HL-60 (cell line): ENCODE data around the gene DISP3.

ENCODE experiments used
- DNase-seq, 2 experiments: peaks; one replicate each; pipeline ENCODE4 v3.0.0-alpha.2; 2010 to 2020; ENCODE audit warnings: low read depth in 1 of 2, low spot score in 1 of 2
- H3K27ac ChIP-seq: fragments of 250-450 bp; sonication (Bioruptor Pico); replicated peaks from 2 replicates; pipeline ENCODE4 v1.5.1; 2020; ENCODE audit warnings: mild to moderate bottlenecking, moderate library complexity
- H3K27me3 ChIP-seq: fragments of 250-450 bp; sonication (Bioruptor Pico); 2 replicates; pipeline ENCODE4 v1.5.1; 2021; ENCODE audit warnings: mild to moderate bottlenecking, moderate library complexity; ENCODE audit not compliant: insufficient read depth, poor library complexity, severe bottlenecking
- H3K4me3 ChIP-seq: replicated peaks from 2 replicates; pipeline ENCODE4 v1.5.1; 2011; ENCODE audit warnings: mild to moderate bottlenecking, control low read depth, low read length; ENCODE audit not compliant: insufficient read depth
- CTCF ChIP-seq: IDR thresholded peaks from one replicate; pipeline ENCODE4 v1.5.1; 2011; ENCODE audit warnings: low read length, control low read depth, inconsistent platforms; ENCODE audit not compliant: insufficient read depth
- GABPA ChIP-seq: IDR thresholded peaks from 2 replicates; pipeline ENCODE4 v1.6.1; 2012; ENCODE audit warnings: low read depth
- POLR2AphosphoS5 ChIP-seq: IDR thresholded peaks from 2 replicates; pipeline ENCODE4 v1.6.1; 2012; ENCODE audit warnings: low read depth
- REST ChIP-seq: IDR thresholded peaks from 2 replicates; pipeline ENCODE4 v1.6.1; 2012; ENCODE audit warnings: low read depth; ENCODE audit not compliant: insufficient replicate concordance
- SPI1 ChIP-seq: IDR thresholded peaks from 2 replicates; pipeline ENCODE4 v1.6.1; 2012; ENCODE audit warnings: low read depth, mild to moderate bottlenecking, borderline replicate concordance

The DISP3 gene

GRCh38 chr1:11496551-11497080 lies 17.7 kb downstream of the DISP3 start:
- Histone ChIP-seq H3K27me3 (peaks cover 2% of the 10 kb centered on the region), H3K4me3 (no peak overlapping the region), H3K27ac (no peak overlapping the region)
- TF ChIP-seq SPI1 (no peak), REST (no peak)
- DNase-seq, result no peak

- no peak for DNase-seq
Observed at GRCh38 chr1:11498956-11499594, 20.1 kb downstream of the DISP3 start.

DNA sequence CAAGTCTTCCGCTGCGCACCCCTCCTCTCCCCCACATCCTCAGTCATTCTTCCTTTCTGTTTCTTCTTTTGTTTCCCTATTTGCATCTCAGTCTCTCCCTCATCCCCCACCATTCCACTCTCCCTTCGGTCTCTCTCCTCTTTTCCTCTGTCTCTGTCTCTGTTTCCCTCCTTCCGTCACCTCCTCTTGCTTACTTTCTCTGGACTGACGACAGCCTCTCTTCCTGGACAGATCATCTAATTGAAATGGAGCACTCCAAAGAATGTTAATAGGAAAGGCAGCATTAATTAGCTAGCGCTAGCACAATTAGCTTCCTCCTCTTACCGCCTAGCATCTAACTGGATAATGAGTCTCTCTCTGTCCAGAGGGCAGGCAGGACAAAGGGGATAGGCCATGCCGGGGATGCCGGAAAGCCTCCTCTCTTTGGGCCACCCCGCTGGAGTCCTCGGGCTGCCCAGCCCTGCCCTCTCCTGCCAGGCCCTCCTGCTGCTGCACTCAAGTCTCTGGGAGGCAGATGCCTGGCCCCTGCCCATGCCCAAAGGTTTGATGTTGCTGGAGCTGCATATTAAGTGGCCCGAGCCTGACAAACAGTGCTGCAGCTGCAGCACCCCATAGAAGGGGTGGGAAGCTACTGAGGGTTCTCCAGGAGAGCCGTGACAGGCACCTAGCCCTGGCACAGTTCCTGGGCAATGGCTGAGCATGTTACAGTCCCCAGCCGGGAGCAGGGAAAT lies 20.8 kb downstream of the DISP3 start:
- H3K27ac ChIP-seq, result no peak overlapping the region
- peaks cover 2% of the 10 kb centered on the region for H3K27me3 ChIP-seq
- DNase-seq, result no peak
- no peak overlapping the region for H3K4me3 ChIP-seq
- no peak for TF ChIP-seq GABPA
- TF ChIP-seq POLR2AphosphoS5, result no peak
- TF ChIP-seq REST, result no peak
- no peak for TF ChIP-seq SPI1
- no peak for TF ChIP-seq CTCF

More at GRCh38 chr1:11498956-11499594, 20.1 kb downstream of the DISP3 start:
- Histone ChIP-seq H3K4me3 (no peak overlapping the region), H3K27me3 (peaks cover 2% of the 10 kb centered on the region), H3K27ac (no peak overlapping the region)
- TF ChIP-seq GABPA (no peak), SPI1 (no peak), POLR2AphosphoS5 (no peak), REST (no peak), CTCF (no peak)
